Measurements from ENCODE around the gene VPS37D.
"Not testable (repeated sequence)": the region's sequence is repeated elsewhere in the genome, so short reads cannot be mapped to it uniquely, and the experiment has no call there.

The VPS37D gene, protein sequence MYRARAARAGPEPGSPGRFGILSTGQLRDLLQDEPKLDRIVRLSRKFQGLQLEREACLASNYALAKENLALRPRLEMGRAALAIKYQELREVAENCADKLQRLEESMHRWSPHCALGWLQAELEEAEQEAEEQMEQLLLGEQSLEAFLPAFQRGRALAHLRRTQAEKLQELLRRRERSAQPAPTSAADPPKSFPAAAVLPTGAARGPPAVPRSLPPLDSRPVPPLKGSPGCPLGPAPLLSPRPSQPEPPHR

DNA sequence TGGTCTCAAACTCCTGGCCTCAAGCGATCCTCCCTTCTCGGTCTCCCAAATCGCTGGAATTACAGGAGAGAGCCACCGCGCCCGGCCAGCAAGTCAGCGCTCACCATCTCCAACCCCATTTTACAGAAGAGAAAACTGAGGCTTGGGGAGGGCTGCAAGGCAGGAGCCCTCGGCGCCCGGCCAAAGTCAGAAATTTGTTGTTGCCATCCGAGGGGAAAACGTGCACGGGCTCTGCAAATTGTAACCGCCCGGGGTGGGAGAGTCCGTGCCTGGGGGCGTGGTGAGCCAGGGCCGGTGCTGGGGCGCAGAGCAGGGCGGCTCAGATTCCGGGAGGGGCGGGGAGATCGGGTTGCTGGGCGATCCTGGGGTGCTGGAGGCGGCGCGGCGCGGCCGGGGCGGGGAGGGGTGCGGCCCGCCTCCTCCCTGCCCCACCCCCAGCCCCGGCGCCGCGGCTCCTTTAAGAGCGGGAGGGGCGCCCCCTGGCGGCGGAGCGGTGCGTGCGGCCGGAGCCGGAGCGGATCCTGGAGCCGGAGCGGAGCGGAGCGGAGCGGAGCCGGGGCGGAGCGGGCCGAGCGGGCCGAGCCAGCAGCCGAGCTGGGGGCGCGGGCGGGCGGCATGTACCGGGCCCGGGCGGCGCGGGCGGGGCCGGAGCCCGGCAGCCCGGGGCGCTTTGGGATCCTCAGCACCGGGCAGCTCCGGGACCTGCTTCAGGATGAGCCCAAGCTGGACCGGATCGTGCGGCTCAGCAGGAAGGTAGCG, at the start of gene VPS37D:
VPS37D (plus strand) TSS at position 488 of the 759 bp plus-strand sequence; CDS start at position 616, 128 bp downstream.
- DNase-seq (ENCODE audit: low read depth), result peak; percentile 85

DNA sequence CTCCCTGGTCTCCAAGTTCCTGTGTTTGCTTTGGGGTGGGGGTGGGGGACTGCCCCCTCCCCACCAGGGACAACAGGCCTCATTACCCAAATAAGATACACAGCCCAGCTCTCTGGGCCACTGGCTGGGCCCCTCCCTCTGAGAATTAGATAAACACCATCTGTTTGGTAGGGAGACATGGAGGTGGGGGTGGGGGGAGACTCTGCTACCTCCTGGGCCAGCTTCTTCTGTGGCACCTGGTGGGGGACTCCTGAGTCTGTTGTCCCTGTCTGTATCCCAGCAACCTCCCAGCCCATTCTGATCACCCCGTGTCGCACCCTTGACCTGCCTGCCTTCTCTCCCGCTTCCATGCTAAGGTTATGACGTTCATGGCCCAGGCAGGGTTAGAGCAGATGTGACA, 49.1 kb upstream of the VPS37D start:
- DNase-seq (ENCODE audit: low read depth), result no peak

DNA sequence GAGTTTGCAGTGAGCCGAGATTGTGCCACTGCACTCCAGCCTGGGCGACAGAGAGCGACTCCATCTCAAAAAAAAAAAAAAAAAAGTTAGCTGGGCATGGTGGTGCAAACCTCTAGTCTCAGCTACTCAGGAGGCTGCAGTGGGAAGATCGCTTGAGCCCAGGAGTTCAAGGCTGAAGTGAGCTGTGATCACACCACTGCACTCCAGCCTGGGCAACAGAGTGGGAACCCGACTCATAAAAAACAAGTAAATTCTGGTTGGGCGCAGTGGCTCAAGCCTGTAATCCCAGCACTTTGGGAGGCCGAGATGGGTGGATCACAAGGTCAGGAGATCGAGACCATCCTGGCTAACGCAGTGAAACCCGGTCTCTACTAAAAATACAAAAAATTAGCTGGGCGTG, 48.2 kb upstream of the VPS37D start:
- not testable (repeated sequence) for DNase-seq (ENCODE audit: low read depth)

DNA sequence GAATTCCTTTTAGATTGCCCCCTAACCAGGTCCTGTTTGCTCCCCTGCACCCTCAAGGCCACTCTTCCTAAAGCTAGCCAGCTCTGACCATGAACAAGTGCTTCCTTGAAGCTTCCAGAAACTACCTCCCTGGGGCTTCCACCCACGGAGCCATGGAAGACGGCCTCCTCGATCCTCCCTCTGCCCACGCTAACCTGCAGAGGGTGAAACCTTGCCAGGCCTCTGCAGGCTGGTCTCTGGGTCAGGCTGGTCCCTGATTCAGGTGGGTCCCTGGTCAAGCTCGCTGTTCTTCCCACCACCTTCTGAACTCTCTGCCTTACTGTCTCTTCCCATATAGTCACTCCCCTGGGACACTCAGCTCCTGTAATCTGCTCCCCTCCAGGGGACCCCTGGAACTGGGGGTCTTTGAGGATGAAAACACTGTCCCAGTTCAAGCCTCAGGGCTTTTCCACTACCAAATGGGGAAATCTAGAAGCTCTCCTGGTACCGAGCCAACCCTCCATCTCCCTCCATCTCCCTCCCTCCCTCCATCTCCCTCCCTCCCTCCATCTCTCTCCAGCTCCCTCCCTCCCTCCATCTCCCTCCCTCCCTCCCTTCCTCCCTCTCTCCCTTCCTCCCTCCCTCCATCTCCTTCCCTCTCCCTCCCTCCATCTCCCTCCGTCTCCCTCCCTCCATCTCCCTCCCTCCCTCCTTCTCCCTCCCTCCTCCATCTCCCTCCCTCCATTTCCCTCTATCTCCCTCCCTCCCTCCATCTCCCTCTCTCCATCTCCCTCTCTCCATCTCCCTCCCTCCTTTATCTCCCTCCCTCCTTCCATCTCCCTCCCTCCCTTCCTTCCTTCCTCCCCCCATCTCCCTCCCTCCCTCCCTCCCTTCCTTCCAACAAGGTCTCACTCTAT, 46.2 kb upstream of the VPS37D start:
- no peak for DNase-seq (ENCODE audit: low read depth)

DNA sequence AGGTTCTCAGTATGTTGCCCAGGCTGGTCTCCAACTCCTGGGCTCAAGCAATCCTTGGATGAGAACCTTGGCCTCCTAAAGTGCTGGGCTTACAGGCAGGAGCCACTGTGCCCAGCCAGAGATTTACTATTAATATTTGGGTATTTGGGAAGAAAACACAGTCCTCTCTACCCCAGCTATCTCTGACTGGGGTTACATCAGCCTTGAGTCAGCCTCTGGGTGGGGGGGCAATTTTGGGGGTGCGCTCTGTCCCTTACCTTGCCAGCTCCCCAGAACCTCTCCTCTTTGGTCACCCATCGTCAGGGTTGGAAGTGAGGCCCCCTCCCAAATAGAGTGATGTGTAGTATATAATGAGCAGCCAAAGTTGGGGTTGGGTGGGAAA, 45.1 kb upstream of the VPS37D start:
- no peak for DNase-seq (ENCODE audit: low read depth)

DNA sequence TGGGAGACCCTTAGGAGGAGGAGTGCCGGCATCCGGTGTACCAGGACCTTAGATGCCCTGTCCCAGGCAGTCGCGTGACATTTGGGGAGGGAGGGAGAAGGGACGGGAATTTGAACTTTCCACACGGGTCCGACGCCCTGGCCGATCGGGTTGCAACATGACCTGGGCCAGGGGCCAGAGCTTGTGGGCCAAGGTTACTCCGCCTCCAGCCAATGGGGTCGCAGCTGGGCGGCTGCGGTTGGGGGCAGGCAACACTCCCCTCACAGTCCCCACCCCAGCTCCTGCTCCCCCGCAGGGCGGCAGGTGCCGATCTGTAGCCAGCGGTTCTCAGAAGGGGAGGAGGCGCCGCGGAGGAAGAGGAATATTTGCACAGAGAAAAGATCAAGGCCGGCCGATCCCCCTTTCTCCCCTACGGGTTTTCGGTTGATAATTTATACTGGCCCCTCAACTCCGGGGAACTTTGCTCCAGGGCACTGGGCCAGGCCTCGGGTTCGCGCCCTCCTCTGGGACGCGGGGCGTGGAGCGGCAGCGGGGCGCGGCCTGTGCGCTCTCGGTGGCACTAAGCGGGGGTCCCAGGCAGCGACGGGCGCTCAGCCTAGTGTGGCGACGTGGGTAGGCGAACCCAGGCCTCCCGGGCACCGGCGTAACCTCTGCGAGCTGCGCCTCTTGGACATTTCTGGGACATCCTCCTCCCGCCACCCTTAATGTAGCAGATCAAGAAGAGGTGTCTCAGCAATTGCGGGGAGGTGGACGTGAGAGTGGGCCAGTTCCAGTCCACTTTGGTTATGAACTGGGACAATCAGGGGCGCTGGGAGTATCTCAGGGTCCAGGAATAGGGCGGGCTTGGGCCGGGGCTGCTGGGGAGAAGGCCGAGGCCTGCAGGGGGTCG, 44.5 kb upstream of the VPS37D start:
- peak; percentile 15 for DNase-seq (ENCODE audit: low read depth)

DNA sequence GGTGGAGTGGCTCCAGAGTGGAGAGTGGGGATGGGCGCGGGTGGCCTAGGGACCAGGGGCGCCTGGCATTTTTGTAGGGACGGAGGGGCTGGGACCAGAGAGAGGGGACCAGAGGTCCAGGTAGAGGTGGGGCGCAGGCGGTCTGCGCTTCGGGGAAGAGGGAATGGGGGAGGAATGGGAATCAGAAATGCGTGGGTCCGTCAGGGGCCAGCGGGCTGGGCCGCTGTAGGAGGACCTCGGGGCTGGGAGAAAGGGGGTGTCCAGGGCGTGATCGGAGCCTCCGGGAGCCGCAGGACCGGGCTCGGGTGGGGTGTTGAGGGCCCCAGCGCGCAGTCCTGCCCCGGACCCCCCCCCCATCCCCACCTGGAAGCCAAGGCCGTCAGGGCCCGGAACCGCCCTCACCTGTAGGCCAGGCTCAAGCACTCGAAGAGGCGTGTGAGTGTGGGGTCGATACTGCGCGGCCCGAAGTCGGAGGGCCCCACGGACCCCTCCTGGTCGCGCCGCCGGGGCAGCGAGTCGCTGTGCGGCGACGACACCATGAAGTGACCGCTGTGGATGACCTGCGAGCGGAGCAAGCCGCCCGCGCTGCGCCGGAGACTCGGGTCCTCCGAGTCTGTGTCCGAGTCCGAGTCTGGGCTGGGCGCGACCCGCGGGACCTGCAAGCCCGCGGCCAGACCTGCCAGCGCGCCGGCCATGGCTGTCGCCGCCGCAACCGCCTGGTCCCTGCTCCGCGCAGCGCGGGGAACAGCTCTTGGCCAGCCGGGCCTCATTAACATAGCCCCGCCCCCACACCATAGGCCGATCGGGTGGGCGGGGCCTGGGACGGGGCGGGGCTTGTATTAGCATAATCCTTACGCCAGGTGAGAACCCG, 43.6 kb upstream of the VPS37D start, which contains the start of gene MLXIPL:
MLXIPL (minus strand) TSS at position 725 of the 871 bp plus-strand sequence; CDS start at position 695, 30 bp downstream.
- DNase-seq (ENCODE audit: low read depth), result no peak

DNA sequence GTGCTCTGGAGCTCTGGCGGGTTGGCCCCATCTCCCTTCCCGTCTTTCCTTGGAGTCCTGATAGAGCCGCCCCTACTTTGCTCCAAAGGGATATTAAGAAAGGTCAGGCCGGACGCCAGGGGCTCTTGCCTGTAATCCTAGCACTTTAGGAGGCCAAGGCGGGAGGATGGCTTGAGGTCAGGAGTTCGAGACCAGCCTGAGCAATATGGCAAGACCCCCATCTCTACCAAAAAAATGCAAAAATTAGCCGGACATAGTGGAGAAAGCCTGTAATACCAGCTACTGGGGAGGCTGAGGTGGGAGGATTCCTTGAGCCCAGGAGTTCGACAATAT, 43.0 kb upstream of the VPS37D start:
- no peak for DNase-seq (ENCODE audit: low read depth)

DNA sequence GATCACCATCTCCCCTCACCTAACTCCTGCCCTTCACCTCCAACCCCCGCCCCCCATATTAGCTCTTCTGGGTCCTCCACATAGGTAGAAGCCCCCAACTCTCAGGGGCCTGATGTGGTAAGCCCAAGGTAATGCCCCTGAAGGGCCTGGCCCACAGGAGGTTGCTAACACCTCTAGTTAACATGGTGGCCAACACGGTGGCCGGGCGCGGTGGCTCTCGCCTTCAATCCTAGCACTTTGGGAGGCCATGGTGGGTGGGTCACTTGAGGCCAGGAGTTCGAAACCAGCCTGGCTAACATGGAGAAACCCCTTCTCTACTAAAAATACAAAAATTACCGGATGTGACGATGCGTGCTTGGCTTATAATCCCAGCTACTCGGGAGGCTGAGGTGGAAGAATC, 42.4 kb upstream of the VPS37D start:
- no peak for DNase-seq (ENCODE audit: low read depth)

DNA sequence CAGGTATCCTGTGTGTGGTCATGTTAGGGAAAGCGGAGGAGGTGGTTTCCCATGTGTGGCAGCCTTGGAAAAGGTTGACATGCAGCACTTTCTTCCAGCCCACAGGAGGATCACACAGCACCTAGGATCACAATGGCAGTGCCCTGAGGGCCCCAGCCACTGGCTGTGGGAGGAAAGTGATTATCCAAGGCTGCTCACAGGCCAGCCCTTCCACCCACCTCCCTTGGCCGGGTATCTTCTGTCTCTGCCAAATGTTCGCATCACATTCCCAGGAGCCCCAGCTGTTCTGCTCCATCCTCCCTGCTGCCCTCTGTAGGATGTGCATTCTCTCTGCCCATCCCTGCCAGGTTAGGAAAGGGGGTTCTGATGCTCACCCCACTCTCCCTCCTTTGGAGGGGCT, 40.8 kb upstream of the VPS37D start:
- DNase-seq (ENCODE audit: low read depth), result no peak

DNA sequence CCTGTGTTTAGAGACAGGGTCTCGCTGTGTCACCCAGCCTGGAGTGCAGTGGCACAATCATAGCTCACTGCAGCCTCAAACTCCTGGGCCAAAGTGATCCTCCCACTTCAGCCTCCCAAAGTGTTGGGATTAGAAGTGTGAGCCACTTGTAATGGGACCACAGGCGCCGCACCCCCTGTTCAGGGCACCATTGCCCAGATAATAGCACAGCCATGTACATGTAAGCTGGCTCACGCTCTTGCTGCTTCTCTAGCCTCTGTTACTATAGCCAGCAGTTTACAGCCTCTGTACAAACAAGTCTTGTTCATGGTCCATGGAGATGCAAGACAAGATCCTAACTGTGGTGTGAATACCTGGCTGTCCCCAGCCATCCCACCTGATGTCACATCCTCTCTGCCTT, 39.1 kb upstream of the VPS37D start:
- no peak for DNase-seq (ENCODE audit: low read depth)

DNA sequence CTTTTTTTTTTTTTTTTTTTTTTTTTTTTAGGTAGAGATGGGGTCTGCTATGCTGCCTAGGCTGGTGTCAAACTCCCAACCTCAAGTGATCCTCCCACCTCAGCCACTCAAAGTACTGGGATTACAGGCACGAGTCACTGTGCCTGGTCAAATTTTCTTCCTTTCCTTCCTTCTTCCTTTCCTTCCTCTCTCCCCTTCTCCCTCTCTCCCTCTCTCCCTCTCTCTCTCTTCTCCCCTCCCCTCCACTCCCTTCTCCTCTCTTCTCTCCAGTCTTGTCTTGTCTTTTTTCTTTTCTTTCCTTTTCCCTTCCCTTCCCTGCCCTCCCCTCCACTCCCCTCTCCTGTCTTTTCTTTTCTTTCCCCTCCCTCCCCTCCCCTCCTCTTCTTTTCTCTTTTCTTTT, 36.1 kb upstream of the VPS37D start:
- DNase-seq (ENCODE audit: low read depth), result no peak

DNA sequence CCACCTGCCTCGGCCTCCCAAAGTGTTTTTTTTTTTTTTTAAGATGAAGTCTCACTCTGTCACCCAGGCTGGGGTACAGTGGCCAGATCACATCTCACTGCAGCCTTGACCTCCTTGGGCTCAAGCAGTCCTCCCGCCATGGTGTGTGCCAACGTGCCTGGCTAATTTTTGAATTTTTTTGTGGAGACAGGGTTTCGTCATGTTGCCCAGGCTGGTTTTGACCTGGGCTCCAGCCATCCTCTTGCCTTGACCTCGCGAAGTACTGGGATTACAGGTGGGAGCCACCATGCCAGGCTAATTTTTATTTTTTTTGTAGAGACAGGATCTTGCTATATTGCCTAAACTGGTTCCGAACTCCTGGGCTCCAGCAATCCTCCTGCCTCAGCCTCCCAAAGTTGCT, 34.3 kb upstream of the VPS37D start:
- no peak for DNase-seq (ENCODE audit: low read depth)

DNA sequence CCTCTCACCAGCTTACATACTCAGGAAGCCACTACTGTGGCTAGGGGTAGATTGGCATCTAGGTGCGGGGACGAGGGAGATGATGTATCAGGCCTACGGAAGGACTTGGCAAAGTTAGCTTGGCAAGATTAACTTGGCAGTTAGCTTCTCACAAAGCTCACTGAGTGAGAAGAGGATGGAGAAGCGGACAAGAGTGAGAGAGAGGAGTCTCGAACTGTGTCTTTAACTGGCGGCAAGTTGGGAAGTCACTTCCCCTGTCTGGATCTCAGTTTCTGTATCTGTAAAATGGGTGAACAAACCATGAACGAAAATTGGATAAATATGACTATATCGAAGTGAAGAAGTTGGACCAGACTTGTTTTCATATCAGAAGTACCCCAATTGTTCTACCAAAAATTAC, 33.8 kb upstream of the VPS37D start:
- DNase-seq (ENCODE audit: low read depth), result no peak

DNA sequence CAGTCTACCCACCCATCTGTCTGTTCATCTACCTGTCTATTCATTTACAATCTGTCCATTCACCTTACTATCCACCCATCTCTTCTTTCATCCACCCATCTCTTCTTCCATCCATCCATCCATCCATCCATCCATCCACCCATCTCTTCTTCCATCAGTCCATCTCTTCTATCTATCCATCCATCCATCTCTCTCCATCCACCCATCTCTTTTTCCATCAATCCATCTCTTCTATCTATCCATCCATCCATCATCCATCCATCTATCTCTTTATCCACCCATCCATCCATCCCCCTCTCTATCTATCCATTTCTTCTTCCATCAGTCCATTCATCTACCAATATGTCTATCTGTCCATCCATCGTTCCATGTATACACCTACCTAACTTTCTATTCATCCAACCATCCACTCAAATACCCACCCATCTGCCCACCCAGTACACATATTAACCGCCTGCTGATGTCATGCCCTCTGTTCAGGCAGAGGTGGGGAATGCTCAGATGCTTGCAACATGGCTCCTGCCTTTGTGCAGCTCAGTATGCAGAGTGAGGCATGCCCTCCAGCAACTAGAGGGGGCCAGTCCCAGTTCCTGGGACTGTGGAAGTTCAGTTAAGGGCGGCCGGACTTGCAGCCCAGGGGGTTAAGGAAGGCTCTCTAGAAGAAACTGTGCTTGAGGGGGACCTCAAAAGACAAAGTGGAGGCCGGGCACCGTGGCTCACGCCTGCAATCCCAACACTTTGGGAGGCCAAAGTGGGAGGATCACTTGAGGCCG, 32.0 kb upstream of the VPS37D start:
- no peak for DNase-seq (ENCODE audit: low read depth)

DNA sequence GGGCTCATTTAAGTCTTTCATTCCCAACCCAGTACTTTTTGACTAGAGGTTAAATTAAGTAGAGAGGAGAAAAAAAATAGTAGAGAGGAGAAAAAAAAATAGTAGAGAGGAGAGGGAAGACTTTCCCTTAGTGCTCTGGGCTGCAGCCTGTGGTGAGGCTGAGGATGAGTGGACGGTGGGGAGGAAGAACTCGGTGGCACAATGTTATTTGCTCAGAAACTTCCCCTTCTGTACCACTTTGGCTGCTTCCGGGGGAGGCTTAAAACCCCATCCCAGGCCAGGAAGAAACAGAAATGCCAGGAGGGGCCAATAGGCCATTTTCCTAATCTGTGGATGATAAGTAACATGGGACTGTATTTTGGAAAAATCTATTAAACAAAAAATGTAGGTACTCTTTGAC, 28.7 kb upstream of the VPS37D start:
- no peak for DNase-seq (ENCODE audit: low read depth)

DNA sequence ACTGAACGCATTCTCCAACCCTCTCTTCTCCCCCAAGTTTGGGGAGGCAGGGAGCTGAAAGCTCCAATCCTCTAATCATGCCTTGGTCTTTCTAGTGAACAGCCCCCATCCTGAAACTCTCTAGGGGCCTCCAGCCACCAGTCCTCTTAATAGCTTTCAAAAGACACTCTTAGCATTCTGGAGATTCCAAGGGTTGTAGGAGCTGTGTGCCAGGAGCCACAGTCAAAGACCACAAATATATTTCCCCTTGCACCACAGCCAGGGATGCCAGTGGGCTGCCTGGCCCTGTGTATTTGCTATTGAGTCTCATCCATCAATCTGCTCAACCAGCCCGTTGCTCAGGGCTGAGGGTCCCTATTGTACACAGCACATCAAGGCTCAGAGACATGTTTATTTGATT, 24.8 kb upstream of the VPS37D start:
- no peak for DNase-seq (ENCODE audit: low read depth)

DNA sequence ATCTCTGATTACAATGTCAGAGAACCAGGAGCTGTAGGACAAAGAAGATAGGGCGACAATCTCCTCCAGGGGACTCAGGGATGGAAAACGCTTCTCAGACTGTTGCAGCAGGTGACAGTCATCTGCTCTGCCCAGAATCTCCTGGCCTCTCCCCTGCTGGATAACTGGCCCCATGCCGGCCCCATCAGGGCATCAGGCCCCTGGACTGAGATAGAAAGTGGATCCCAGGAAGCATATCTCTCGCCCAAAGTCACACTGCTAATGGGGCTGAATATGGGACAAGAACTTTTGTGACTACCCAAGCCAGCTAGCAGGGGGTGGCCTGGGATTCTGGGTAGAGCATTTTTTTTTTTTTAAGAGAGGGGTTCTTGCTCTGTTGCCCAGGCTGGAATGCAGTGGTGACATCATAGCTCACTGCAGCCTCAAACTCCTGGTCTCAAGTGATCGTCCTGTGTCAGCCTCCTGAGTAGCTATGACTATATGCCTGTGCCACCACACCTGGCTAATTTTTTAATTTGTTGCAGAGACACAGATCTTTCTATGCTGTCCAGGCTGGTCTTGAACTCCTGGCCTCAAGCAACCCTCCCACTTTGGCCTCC, 22.8 kb upstream of the VPS37D start:
- no peak for DNase-seq (ENCODE audit: low read depth)

DNA sequence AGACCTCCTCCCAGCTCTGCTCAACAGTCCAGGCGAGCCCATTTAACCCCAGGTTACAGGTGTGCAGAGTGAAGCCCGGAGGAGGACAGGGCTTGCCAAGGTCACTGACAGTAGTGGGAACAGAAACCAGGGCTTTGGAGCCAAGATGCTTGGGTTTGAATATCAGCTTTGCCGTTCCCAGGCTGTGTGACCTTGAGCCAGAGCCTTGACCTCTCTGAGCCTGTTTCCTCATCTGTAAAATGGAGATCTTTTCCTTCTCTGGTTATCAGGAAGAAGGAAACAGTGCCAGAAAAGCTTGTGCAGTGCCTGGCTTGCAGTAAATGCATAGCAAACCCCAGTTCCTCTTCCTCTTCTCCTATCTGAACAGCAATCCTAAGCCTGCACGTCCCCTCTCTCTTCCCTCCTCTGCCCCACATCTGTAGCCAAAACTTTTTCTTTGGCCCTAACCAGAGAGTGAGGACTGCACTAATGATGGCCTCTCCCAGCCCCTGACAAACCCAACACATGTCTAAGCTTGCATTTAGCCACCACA, 21.9 kb upstream of the VPS37D start:
- no peak for DNase-seq (ENCODE audit: low read depth)
